HepG2 (cell line): ENCODE measurements around the gene PLOD3. TPM values are rescaled to one million over a fixed set of nuclear protein-coding genes. Genes with fewer than 3 reads are reported as not detected.

ENCODE experiments used
- HMG20A ChIP-seq: IDR thresholded peaks from 2 replicates; pipeline ENCODE4 v1.6.1; 2016; ENCODE audit warnings: borderline replicate concordance
- PAF1 ChIP-seq: IDR thresholded peaks from 2 replicates; pipeline ENCODE4 v1.6.1; 2016; ENCODE audit warnings: missing genetic modification reagents, missing compliant biosample characterization
- TCF12 ChIP-seq, 2 experiments: fragments of 450-650 bp in 1 of 2; sonication (generic) in 1 of 2; formaldehyde crosslinking in 1 of 2; IDR thresholded peaks; 2 replicates each; pipeline versions ENCODE4 v1.6.1 to v1.8.0; 2017 to 2022; ENCODE audit warnings: antibody characterized with exemption in 1 of 2, mild to moderate bottlenecking in 1 of 2, missing genetic modification reagents in 1 of 2, moderate library complexity in 1 of 2
- ZBTB38 ChIP-seq: sonication (generic); formaldehyde crosslinking; IDR thresholded peaks from 2 replicates; pipeline ENCODE4 v1.5.1; 2020; ENCODE audit warnings: mild to moderate bottlenecking, missing genetic modification reagents
- ZNF160 ChIP-seq: sonication (generic); formaldehyde crosslinking; IDR thresholded peaks from 2 replicates; pipeline ENCODE4 v1.8.0; 2022; ENCODE audit warnings: mild to moderate bottlenecking, inconsistent platforms, missing genetic modification reagents
- ZNF224 ChIP-seq: sonication (generic); formaldehyde crosslinking; IDR thresholded peaks from 2 replicates; pipeline ENCODE4 v1.5.0; 2020; ENCODE audit warnings: mild to moderate bottlenecking, missing genetic modification reagents
- ZNF484 ChIP-seq: sonication (generic); formaldehyde crosslinking; IDR thresholded peaks from 2 replicates; pipeline ENCODE4 v1.5.1; 2020; ENCODE audit warnings: mild to moderate bottlenecking, low read depth, missing genetic modification reagents, borderline replicate concordance
- ZNF547 ChIP-seq: sonication (generic); formaldehyde crosslinking; IDR thresholded peaks from 2 replicates; pipeline ENCODE4 v1.5.1; 2020; ENCODE audit warnings: mild to moderate bottlenecking, missing genetic modification reagents
- ZNF619 ChIP-seq: sonication (generic); formaldehyde crosslinking; IDR thresholded peaks from 2 replicates; pipeline ENCODE4 v1.4.0; 2020; ENCODE audit warnings: mild to moderate bottlenecking, missing genetic modification reagents
- ZNF704 ChIP-seq: sonication (generic); formaldehyde crosslinking; IDR thresholded peaks from 2 replicates; pipeline ENCODE4 v1.8.1; 2023; ENCODE audit warnings: mild to moderate bottlenecking, inconsistent platforms, moderate library complexity, missing genetic modification reagents, borderline replicate concordance
- ZNF724P ChIP-seq: sonication (generic); formaldehyde crosslinking; IDR thresholded peaks from 2 replicates; pipeline ENCODE4 v1.8.0; 2022; ENCODE audit warnings: missing genetic modification reagents, borderline replicate concordance
- ZZZ3 ChIP-seq: sonication (generic); formaldehyde crosslinking; IDR thresholded peaks from 2 replicates; pipeline ENCODE4 v1.4.0; 2020; ENCODE audit warnings: missing genetic modification reagents, mild to moderate bottlenecking, borderline replicate concordance
- polyA plus RNA-seq, 8 experiments: library from polyadenylated mRNA; depleted of rRNA in 3 of 8; stranded (reverse) in 7 of 8; unstranded in 1 of 8; fragments of >200 nt; fragmentation: Illumina TruSeq in 4 of 8; extraction: Trizol in 4 of 8; gene quantifications; 2 replicates each; pipeline versions ENCODE4 v1.2.1 to v1.2.3, GENCODE V29; 2011 to 2016; ENCODE audit warnings: low read depth in 4 of 8, missing spikeins in 1 of 8, mixed read lengths in 1 of 8; ENCODE audit not compliant: insufficient read depth in 1 of 8
- total RNA-seq, 5 experiments: library from RNA; depleted of rRNA; stranded (reverse); fragments of >200 nt; fragmentation: Illumina TruSeq; extraction: Trizol; gene quantifications; 2 replicates each; pipeline ENCODE4 v1.2.3, GENCODE V29; 2016; ENCODE audit warnings: low read depth in 1 of 5
- TF ChIP-seq, protein P1 (sequence below): sonication (generic); formaldehyde crosslinking; IDR thresholded peaks from 2 replicates; pipeline ENCODE4 v1.9.0; 2021; ENCODE audit warnings: missing genetic modification reagents, mild to moderate bottlenecking, borderline replicate concordance
- TF ChIP-seq, protein P2 (sequence below): sonication (generic); formaldehyde crosslinking; IDR thresholded peaks from 2 replicates; pipeline ENCODE4 v1.4.0; 2020; ENCODE audit warnings: missing genetic modification reagents
- TF ChIP-seq, protein P3 (sequence below): sonication (generic); formaldehyde crosslinking; IDR thresholded peaks from 2 replicates; pipeline ENCODE4 v1.5.0; 2020; ENCODE audit warnings: mild to moderate bottlenecking, missing genetic modification reagents

The PLOD3 gene
- total and polyA plus RNA-seq, 2 of the 13 experiments (the other 11 are each of a cell fraction or from before 2014, with no cell fraction given): 65.8 to 67.4 TPM

DNA sequence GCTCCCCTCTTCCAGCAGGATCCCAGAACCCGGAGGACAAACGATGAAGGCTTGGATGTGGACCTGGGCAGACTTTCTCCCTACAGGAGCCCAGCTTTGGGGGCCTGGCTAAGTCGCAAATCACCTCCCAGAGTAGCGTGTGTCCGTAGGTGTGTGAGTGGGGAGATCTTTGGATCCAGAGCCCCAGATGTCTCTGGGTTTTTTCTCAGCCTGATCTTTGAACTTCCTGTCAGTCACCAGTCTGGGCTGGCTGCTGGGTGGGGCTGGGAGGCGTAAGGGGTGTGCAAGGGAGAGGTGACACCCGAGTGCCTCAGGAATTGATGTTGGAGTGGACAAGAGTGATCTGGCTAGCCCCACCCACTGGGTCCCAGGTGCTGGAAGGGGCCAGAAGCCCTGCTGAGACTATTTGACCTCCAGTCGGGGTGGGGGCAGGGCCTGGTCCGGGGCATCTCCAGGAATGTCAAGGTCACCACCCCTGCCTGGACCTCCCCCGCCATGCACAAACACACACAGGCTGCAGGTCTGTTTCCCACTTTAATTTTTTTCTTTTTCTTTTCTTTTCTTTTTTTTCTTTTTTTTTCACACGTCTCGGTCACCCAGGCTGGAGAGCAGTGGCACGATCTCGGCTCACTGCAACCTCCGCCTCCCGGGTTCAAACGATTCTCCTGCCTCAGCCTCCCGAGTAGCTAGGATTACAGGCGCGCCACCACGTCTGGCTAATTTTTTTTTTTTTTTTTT, 16.4 kb downstream of the PLOD3 start, which contains the start of gene MOGAT3 (continued):
- TF ChIP-seq ZNF547 (CRISPR knock-in tag): peak; percentile 17; the same call in 1 of the 2 replicates
- TF ChIP-seq ZNF484 (CRISPR knock-in tag): no peak
- no peak for TF ChIP-seq ZBTB38 (CRISPR knock-in tag)
- TF ChIP-seq HMG20A: no peak; the same call in 1 of the 2 replicates
- TF ChIP-seq TCF12 (IDR thresholded peaks at IDR 0.05): no peak
- TF ChIP-seq TCF12 (CRISPR knock-in tag; IDR thresholded peaks at IDR 0.05): no peak
- no peak; the same call in 1 of the 2 replicates for TF ChIP-seq ZNF704
- TF ChIP-seq, protein P1, sequence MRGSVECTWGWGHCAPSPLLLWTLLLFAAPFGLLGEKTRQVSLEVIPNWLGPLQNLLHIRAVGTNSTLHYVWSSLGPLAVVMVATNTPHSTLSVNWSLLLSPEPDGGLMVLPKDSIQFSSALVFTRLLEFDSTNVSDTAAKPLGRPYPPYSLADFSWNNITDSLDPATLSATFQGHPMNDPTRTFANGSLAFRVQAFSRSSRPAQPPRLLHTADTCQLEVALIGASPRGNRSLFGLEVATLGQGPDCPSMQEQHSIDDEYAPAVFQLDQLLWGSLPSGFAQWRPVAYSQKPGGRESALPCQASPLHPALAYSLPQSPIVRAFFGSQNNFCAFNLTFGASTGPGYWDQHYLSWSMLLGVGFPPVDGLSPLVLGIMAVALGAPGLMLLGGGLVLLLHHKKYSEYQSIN: no peak; the same call in 1 of the 2 replicates
- peak; percentile 25; the same call in 1 of the 2 replicates for TF ChIP-seq ZNF724P
- TF ChIP-seq, protein P2, sequence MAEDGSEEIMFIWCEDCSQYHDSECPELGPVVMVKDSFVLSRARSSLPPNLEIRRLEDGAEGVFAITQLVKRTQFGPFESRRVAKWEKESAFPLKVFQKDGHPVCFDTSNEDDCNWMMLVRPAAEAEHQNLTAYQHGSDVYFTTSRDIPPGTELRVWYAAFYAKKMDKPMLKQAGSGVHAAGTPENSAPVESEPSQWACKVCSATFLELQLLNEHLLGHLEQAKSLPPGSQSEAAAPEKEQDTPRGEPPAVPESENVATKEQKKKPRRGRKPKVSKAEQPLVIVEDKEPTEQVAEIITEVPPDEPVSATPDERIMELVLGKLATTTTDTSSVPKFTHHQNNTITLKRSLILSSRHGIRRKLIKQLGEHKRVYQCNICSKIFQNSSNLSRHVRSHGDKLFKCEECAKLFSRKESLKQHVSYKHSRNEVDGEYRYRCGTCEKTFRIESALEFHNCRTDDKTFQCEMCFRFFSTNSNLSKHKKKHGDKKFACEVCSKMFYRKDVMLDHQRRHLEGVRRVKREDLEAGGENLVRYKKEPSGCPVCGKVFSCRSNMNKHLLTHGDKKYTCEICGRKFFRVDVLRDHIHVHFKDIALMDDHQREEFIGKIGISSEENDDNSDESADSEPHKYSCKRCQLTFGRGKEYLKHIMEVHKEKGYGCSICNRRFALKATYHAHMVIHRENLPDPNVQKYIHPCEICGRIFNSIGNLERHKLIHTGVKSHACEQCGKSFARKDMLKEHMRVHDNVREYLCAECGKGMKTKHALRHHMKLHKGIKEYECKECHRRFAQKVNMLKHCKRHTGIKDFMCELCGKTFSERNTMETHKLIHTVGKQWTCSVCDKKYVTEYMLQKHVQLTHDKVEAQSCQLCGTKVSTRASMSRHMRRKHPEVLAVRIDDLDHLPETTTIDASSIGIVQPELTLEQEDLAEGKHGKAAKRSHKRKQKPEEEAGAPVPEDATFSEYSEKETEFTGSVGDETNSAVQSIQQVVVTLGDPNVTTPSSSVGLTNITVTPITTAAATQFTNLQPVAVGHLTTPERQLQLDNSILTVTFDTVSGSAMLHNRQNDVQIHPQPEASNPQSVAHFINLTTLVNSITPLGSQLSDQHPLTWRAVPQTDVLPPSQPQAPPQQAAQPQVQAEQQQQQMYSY: no peak
- peak; percentile 26; the same call in 1 of the 2 replicates for TF ChIP-seq ZNF160 (CRISPR knock-in tag)
- no peak for TF ChIP-seq PAF1 (CRISPR knock-in tag)
- 0 out of 2 replicates have a peak, but pooled peaks have one; percentile 78 for TF ChIP-seq ZNF224 (CRISPR knock-in tag)
- peak; percentile 19; the same call in 1 of the 2 replicates for TF ChIP-seq ZZZ3 (CRISPR knock-in tag)
- TF ChIP-seq, protein P3, sequence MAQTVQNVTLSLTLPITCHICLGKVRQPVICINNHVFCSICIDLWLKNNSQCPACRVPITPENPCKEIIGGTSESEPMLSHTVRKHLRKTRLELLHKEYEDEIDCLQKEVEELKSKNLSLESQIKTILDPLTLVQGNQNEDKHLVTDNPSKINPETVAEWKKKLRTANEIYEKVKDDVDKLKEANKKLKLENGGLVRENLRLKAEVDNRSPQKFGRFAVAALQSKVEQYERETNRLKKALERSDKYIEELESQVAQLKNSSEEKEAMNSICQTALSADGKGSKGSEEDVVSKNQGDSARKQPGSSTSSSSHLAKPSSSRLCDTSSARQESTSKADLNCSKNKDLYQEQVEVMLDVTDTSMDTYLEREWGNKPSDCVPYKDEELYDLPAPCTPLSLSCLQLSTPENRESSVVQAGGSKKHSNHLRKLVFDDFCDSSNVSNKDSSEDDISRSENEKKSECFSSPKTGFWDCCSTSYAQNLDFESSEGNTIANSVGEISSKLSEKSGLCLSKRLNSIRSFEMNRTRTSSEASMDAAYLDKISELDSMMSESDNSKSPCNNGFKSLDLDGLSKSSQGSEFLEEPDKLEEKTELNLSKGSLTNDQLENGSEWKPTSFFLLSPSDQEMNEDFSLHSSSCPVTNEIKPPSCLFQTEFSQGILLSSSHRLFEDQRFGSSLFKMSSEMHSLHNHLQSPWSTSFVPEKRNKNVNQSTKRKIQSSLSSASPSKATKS: peak; percentile 51; the same call in 1 of the 2 replicates
- no peak for TF ChIP-seq ZNF619 (CRISPR knock-in tag)
